SH-SY5Y (cell line): Measurements from ENCODE around the gene GALNT1.

Source experiments
- GATA2 ChIP-seq: IDR thresholded peaks from 2 replicates; pipeline ENCODE4 v1.6.1; 2011; ENCODE audit warnings: mild to moderate bottlenecking, low read depth, low read length
- GATA3 ChIP-seq: IDR thresholded peaks from 2 replicates; pipeline ENCODE4 v1.6.1; 2011; ENCODE audit warnings: low read depth, mild to moderate bottlenecking, low read length, moderate library complexity

DNA sequence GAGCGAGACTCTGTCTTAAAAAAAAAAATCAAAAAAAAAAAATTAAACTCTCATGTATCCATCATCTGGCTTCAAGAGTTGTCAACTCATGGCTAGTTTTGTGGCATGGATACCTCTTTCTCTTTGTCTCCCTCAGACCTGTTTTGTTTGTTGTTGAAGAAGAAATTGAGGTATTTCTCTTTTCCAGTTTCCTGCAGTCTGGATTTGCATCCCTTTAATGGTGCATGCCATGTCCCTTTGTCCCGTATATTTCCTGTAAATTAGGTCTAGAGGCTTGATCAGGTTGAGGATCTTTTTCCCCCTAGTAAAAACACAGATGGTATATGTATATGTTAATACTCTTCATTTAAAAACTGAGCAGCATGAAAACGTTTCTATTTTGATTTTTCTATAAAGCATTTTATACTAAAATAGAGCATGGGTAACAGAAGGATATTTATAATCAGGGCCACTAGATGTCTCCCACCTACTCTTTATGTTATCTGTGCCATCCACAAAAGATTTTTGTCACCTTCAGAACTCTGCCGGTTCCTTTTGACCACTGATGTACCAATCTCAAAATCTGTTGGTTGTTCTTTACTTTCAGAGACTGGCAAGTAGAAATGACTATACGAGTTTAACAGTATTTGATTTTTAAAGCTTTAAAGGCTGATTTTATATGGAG is 80.1 kb downstream of the GALNT1 start:
- TF ChIP-seq GATA3 (no peak), GATA2 (no peak)
